ENCODE results near the gene PPP1R13L. TPM values are rescaled to one million over a fixed set of nuclear protein-coding genes. Genes with fewer than 3 reads are reported as not detected.

PPP1R13L gene
- total and polyA plus RNA-seq, 2 of the 8 experiments (the other 6 are each of a cell fraction or from before 2014, with no cell fraction given), result 9.1 to 15.3 TPM

DNA sequence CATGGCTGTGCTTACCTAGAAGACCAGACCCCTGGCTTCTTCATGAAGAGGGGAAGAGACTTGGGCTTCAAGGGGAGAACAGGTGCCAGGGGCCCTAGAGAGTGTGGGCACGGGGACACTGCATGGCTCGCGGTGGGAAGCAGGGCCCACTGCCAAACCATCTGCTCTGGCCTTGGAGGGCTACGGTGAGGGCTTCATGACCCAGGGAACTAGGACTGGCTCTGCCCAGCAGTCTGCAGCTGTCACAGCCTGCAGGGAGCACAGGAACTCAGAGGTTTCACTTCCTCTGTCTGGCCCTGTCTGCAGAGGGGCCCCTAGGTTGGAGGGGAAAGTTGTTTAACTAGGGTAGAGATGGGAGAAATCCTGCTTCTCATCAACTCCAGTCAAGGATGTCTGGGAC is 14.5 kb upstream of the PPP1R13L start:
- FAIRE-seq, result no peak
- Histone ChIP-seq H3K79me2 (ENCODE audit: control insufficient read depth in 1 of 2, insufficient read depth in 2 of 2, low read length in 2 of 2) (peaks cover 0 to 9% of the 10 kb centered on the region in 2 experiments; a peak in 1 of 4 replicates), H3K23me2 (ENCODE audit: low read depth, low read length) (peaks cover 10% of the 10 kb centered on the region), H2BK15ac (ENCODE audit: low read length) (no peak overlapping the region), H2BK12ac (ENCODE audit: low read depth, low read length) (no peak overlapping the region), H3K4me1 (replicated peaks in 1 of 4; ENCODE audit: control insufficient read depth in 3 of 4, insufficient read depth in 4 of 4, low read length in 3 of 4) (peaks cover 0 to 8% (median 4%) of the 10 kb centered on the region in 4 experiments; a peak in 5 of 7 replicates), H4K5ac (ENCODE audit: insufficient read length, low read depth, low read length) (no peak overlapping the region), H3K9me3 (ENCODE audit: insufficient read depth in 2 of 2, low read depth in 1 of 2, low read length in 1 of 2) (no peaks in the 10 kb centered on the region), H2BK5ac (ENCODE audit: low read depth, low read length) (no peak overlapping the region), H3K4me2 (ENCODE audit: insufficient read depth in 1 of 2, low read depth in 2 of 2, low read length in 2 of 2) (no peak overlapping the region), H4K8ac (ENCODE audit: extremely low read depth, insufficient read depth, low read length) (no peak overlapping the region), H3K36me3 (ENCODE audit: control insufficient read depth in 2 of 4, insufficient read depth in 4 of 4, low read length in 3 of 4) (peaks cover 0 to 14% (median 10%) of the 10 kb centered on the region in 4 experiments; a peak in 5 of 8 replicates), H3K79me1 (ENCODE audit: low read depth, low read length) (peaks cover 2% of the 10 kb centered on the region; the same call in 1 of the 2 replicates), H3K56ac (replicated peaks; ENCODE audit: insufficient read length, low read depth, low read length) (no peak overlapping the region), H3K14ac (ENCODE audit: insufficient read length) (no peak overlapping the region), H3K4me3 (ENCODE audit: extremely low read depth in 1 of 4, insufficient read depth in 2 of 4, low read depth in 3 of 4, low read length in 4 of 4) (no peak overlapping the region), H2AK5ac (ENCODE audit: low read depth, low read length) (no peak overlapping the region), H3K27ac (ENCODE audit: low read depth, low read length) (no peak overlapping the region), H2BK120ac (replicated peaks; ENCODE audit: low read depth, low read length) (no peak overlapping the region), H3K9ac (replicated peaks in 1 of 4; ENCODE audit: extremely low read depth in 1 of 4, low read depth in 3 of 4, low read length in 3 of 4) (no peak overlapping the region), H3K27me3 (replicated peaks in 1 of 4; ENCODE audit: control insufficient read depth in 3 of 4, extremely low read depth in 1 of 4, insufficient read depth in 3 of 4, low read length in 3 of 4) (no peaks in the 10 kb centered on the region), H3K4ac (replicated peaks; ENCODE audit: insufficient read length, low read depth, low read length) (no peak overlapping the region), H4K91ac (replicated peaks; ENCODE audit: insufficient read length, low read length) (no peak overlapping the region), H3K23ac (ENCODE audit: insufficient read length) (no peak overlapping the region), H3K18ac (ENCODE audit: extremely low read depth, low read length) (no peak overlapping the region), H4K20me1 (replicated peaks in 1 of 2; ENCODE audit: control insufficient read depth in 1 of 2, insufficient read depth in 2 of 2, low read length in 2 of 2) (peaks cover 0 to 8% of the 10 kb centered on the region in 2 experiments), H2BK20ac (ENCODE audit: low read length) (no peak overlapping the region), H2AFZ (ENCODE audit: low read length) (no peak overlapping the region)
- POLR2A ChIA-PET (ENCODE audit: partially characterized antibody), result interaction anchor here (1.9 kb wide), 1 partner anchor 10 kb away, joined by 9 read pairs; no protein-coding TSS in a partner anchor
- 96% methylated on average over 4 of the region's 4 CpGs; no CpG with 5 or more reads in 1 of the 2 experiments for WGBS, 2 experiments (ENCODE audit: extremely low coverage in 1 of 2, insufficient coverage in 1 of 2, insufficient read length in 1 of 2, insufficient replicate concordance in 2 of 2, low coverage in 1 of 2, low lambda C conversion rate in 2 of 2, missing lambda C conversion rate in 1 of 2)
- CTCF ChIA-PET (ENCODE audit: partially characterized antibody), result interaction anchor here (1.2 kb wide), 1 partner anchor 15 kb away, joined by 4 read pairs; no protein-coding TSS in a partner anchor
- DNase-seq (ENCODE audit: low read depth in 1 of 2, low spot score in 2 of 2), result no peak
- TF ChIP-seq TEAD4 (IDR thresholded peaks at IDR 0.05; ENCODE audit: low read depth, low read length) (no peak), CHD1 (IDR thresholded peaks at IDR 0.05; ENCODE audit: low read depth, low read length) (no peak), POLR2AphosphoS5 (IDR thresholded peaks at IDR 0.05; ENCODE audit: low read depth, low read length) (no peak), SIRT6 (IDR thresholded peaks at IDR 0.05; ENCODE audit: low read length) (no peak), EP300 (IDR thresholded peaks at IDR 0.05; ENCODE audit: borderline replicate concordance in 1 of 2, low read depth in 2 of 2, low read length in 2 of 2) (no peak), HDAC2 (IDR thresholded peaks at IDR 0.05; ENCODE audit: borderline replicate concordance in 1 of 2, low read depth in 2 of 2, low read length in 2 of 2) (no peak), HDAC6 (IDR thresholded peaks at IDR 0.05; ENCODE audit: low read depth, low read length) (no peak)
- TF ChIP-seq, protein P1, sequence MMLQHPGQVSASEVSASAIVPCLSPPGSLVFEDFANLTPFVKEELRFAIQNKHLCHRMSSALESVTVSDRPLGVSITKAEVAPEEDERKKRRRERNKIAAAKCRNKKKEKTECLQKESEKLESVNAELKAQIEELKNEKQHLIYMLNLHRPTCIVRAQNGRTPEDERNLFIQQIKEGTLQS (IDR thresholded peaks at IDR 0.05; ENCODE audit: insufficient read depth, low read depth, low read length), result no peak
